DOHH2 (cell line): ENCODE results near the gene IL1RAPL1.
"Not testable (repeated sequence)": the region's sequence is repeated elsewhere in the genome, so short reads cannot be mapped to it uniquely, and the experiment has no call there.

Source experiments
- H3F3A ChIP-seq: fragments of 200-600 bp; sonication (generic), shearing (Covaris generic); 2 replicates; pipeline ENCODE4 v1.6.0; 2016; ENCODE audit warnings: antibody characterized with exemption, mild to moderate bottlenecking; ENCODE audit not compliant: control insufficient read depth, insufficient read depth
- H3K27ac ChIP-seq: fragments of 200-600 bp; sonication (generic); 2 replicates; pipeline ENCODE4 v1.5.1; 2014; ENCODE audit warnings: low read depth, mild to moderate bottlenecking, low read length, moderate library complexity
- H3K27me3 ChIP-seq: fragments of 200-600 bp; sonication (generic); 2 replicates; pipeline ENCODE4 v1.6.1; 2014; ENCODE audit warnings: mild to moderate bottlenecking, low read length, mixed read lengths; ENCODE audit not compliant: control insufficient read depth
- H3K36me3 ChIP-seq: fragments of 200-600 bp; sonication (generic); 2 replicates; pipeline ENCODE4 v1.6.1; 2014; ENCODE audit warnings: mild to moderate bottlenecking, low read length, moderate library complexity, mixed read lengths; ENCODE audit not compliant: control insufficient read depth
- H3K4me1 ChIP-seq: fragments of 200-600 bp; sonication (generic); 2 replicates; pipeline ENCODE4 v1.6.1; 2014; ENCODE audit warnings: mild to moderate bottlenecking, low read length, mixed read lengths; ENCODE audit not compliant: control insufficient read depth
- H3K4me2 ChIP-seq: fragments of 200-600 bp; sonication (generic); 2 replicates; pipeline ENCODE4 v1.6.0; 2014; ENCODE audit warnings: mild to moderate bottlenecking, low read length, moderate library complexity
- H3K4me3 ChIP-seq: fragments of 200-600 bp; sonication (generic); 2 replicates; pipeline ENCODE4 v1.5.1; 2014; ENCODE audit warnings: mild to moderate bottlenecking, low read length, mixed read lengths
- H3K79me2 ChIP-seq: fragments of 200-600 bp; sonication (generic); 2 replicates; pipeline ENCODE4 v1.6.1; 2014; ENCODE audit warnings: mild to moderate bottlenecking, low read length, mixed read lengths; ENCODE audit not compliant: control insufficient read depth
- H3K9me2 ChIP-seq: fragments of 200-600 bp; sonication (generic); replicated peaks from 2 replicates; pipeline ENCODE4 v1.6.1; 2014; ENCODE audit warnings: mild to moderate bottlenecking, low read length, mixed read lengths; ENCODE audit not compliant: control insufficient read depth
- H3K9me3 ChIP-seq: fragments of 200-600 bp; sonication (generic); 2 replicates; pipeline ENCODE4 v1.6.1; 2014; ENCODE audit warnings: antibody characterized with exemption, low read length, mixed read lengths; ENCODE audit not compliant: control insufficient read depth, insufficient read depth
- H4K20me1 ChIP-seq: fragments of 200-600 bp; sonication (generic); 2 replicates; pipeline ENCODE4 v1.6.0; 2014; ENCODE audit warnings: low read depth, mild to moderate bottlenecking, antibody characterized with exemption, low read length, moderate library complexity; ENCODE audit not compliant: control insufficient read depth, insufficient read depth
- EZH2phosphoT487 ChIP-seq: fragments of 200-600 bp; sonication (generic); IDR thresholded peaks from 2 replicates; pipeline ENCODE4 v1.6.1; 2017; ENCODE audit warnings: borderline replicate concordance, mild to moderate bottlenecking, antibody characterized with exemption, low read length, moderate library complexity, mixed read lengths
- TF ChIP-seq, protein P1 (sequence below): fragments of 200-600 bp; sonication (generic); IDR thresholded peaks from one replicate; pipeline ENCODE4 v1.5.1; 2014; ENCODE audit warnings: antibody characterized with exemption, mild to moderate bottlenecking, low read depth, low read length; ENCODE audit not compliant: poor library complexity, severe bottlenecking

Gene IL1RAPL1

GRCh38 chrX:29090811-29091210 is 503.6 kb downstream of the IL1RAPL1 start:
- Histone ChIP-seq H3K4me3 (no peak overlapping the region), H3K79me2 (no peaks in the 10 kb centered on the region), H3K4me1 (no peaks in the 10 kb centered on the region), H3K4me2 (no peak overlapping the region), H3K9me3 (no peaks in the 10 kb centered on the region), H3K36me3 (no peaks in the 10 kb centered on the region), H3K27ac (no peak overlapping the region), H4K20me1 (no peaks in the 10 kb centered on the region), H3K9me2 (no peaks in the 10 kb centered on the region), H3K27me3 (no peaks in the 10 kb centered on the region), H3F3A (no peaks in the 10 kb centered on the region)
- TF ChIP-seq EZH2phosphoT487 = no peak
- TF ChIP-seq, protein P1, sequence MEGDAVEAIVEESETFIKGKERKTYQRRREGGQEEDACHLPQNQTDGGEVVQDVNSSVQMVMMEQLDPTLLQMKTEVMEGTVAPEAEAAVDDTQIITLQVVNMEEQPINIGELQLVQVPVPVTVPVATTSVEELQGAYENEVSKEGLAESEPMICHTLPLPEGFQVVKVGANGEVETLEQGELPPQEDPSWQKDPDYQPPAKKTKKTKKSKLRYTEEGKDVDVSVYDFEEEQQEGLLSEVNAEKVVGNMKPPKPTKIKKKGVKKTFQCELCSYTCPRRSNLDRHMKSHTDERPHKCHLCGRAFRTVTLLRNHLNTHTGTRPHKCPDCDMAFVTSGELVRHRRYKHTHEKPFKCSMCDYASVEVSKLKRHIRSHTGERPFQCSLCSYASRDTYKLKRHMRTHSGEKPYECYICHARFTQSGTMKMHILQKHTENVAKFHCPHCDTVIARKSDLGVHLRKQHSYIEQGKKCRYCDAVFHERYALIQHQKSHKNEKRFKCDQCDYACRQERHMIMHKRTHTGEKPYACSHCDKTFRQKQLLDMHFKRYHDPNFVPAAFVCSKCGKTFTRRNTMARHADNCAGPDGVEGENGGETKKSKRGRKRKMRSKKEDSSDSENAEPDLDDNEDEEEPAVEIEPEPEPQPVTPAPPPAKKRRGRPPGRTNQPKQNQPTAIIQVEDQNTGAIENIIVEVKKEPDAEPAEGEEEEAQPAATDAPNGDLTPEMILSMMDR = no peak

DNA sequence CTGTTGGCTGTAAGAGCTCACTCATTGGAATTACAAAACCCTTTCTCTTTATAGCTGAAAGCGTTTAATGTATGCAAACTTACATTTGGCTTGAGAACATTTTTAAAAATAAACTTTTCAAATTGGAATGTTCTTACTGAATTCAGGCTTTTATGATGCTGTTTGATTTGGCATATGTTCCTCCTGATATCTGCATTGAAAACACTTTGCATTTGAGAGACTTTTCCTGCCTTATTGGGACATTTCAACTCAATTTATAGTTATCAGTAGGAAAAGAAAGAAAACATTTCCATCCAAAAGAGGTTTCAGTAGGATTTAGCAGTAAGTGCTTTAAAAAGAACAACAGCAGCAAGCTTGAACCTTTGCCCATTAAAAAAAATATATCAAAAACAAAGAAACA is 520.0 kb downstream of the IL1RAPL1 start:
- no peak for TF ChIP-seq EZH2phosphoT487
- TF ChIP-seq, protein P1 = no peak
- Histone ChIP-seq H3K4me1 (no peaks in the 10 kb centered on the region), H3F3A (no peaks in the 10 kb centered on the region), H3K36me3 (no peaks in the 10 kb centered on the region), H3K27me3 (no peaks in the 10 kb centered on the region), H3K9me2 (no peaks in the 10 kb centered on the region), H4K20me1 (no peaks in the 10 kb centered on the region), H3K4me2 (no peak overlapping the region), H3K4me3 (no peak overlapping the region), H3K27ac (no peak overlapping the region), H3K9me3 (no peaks in the 10 kb centered on the region), H3K79me2 (no peaks in the 10 kb centered on the region)

- H3K4me1 ChIP-seq = no peaks in the 10 kb centered on the region
- no peaks in the 10 kb centered on the region for H4K20me1 ChIP-seq
- no peak overlapping the region for H3K4me2 ChIP-seq
- H3F3A ChIP-seq = no peaks in the 10 kb centered on the region
- TF ChIP-seq, protein P1 = no peak
- TF ChIP-seq EZH2phosphoT487 = no peak
- no peaks in the 10 kb centered on the region for H3K9me2 ChIP-seq
- no peaks in the 10 kb centered on the region for H3K36me3 ChIP-seq
- H3K79me2 ChIP-seq = no peaks in the 10 kb centered on the region
- no peaks in the 10 kb centered on the region for H3K9me3 ChIP-seq
- H3K27ac ChIP-seq = no peak overlapping the region
- H3K4me3 ChIP-seq = no peak overlapping the region
- H3K27me3 ChIP-seq = no peaks in the 10 kb centered on the region
These were observed 522.8 kb downstream of the IL1RAPL1 start for GRCh38 chrX:29110041-29110440.

- Histone ChIP-seq H3K4me3 (no peak overlapping the region), H3K4me2 (no peak overlapping the region), H3K27ac (no peak overlapping the region), H3K4me1 (no peaks in the 10 kb centered on the region), H4K20me1 (no peaks in the 10 kb centered on the region), H3F3A (no peaks in the 10 kb centered on the region), H3K36me3 (no peaks in the 10 kb centered on the region), H3K27me3 (no peaks in the 10 kb centered on the region), H3K79me2 (no peaks in the 10 kb centered on the region), H3K9me2 (no peaks in the 10 kb centered on the region), H3K9me3 (no peaks in the 10 kb centered on the region)
- TF ChIP-seq, protein P1 = no peak
- no peak for TF ChIP-seq EZH2phosphoT487
These were observed 526.0 kb downstream of the IL1RAPL1 start for GRCh38 chrX:29113221-29113620.

GRCh38 chrX:29122817-29123216 is 535.6 kb downstream of the IL1RAPL1 start:
- H3K9me2 ChIP-seq, H3K4me3 ChIP-seq, H3K79me2 ChIP-seq, H3K9me3 ChIP-seq, H3K4me1 ChIP-seq, H3K36me3 ChIP-seq, H4K20me1 ChIP-seq, H3K4me2 ChIP-seq, H3K27ac ChIP-seq, H3F3A ChIP-seq, H3K27me3 ChIP-seq: not testable (repeated sequence)
